GM21515 (cell line): ENCODE measurements around the gene ODAD2.
"Not testable (repeated sequence)": the region's sequence is repeated elsewhere in the genome, so short reads cannot be mapped to it uniquely, and the experiment has no call there.

Experiments
- ATAC-seq: cut with Tn5 transposase; IDR thresholded peaks from one replicate; pipeline ENCODE4 v1.9.1; 2021; ENCODE audit not compliant: unreplicated experiment

The ODAD2 gene, protein sequence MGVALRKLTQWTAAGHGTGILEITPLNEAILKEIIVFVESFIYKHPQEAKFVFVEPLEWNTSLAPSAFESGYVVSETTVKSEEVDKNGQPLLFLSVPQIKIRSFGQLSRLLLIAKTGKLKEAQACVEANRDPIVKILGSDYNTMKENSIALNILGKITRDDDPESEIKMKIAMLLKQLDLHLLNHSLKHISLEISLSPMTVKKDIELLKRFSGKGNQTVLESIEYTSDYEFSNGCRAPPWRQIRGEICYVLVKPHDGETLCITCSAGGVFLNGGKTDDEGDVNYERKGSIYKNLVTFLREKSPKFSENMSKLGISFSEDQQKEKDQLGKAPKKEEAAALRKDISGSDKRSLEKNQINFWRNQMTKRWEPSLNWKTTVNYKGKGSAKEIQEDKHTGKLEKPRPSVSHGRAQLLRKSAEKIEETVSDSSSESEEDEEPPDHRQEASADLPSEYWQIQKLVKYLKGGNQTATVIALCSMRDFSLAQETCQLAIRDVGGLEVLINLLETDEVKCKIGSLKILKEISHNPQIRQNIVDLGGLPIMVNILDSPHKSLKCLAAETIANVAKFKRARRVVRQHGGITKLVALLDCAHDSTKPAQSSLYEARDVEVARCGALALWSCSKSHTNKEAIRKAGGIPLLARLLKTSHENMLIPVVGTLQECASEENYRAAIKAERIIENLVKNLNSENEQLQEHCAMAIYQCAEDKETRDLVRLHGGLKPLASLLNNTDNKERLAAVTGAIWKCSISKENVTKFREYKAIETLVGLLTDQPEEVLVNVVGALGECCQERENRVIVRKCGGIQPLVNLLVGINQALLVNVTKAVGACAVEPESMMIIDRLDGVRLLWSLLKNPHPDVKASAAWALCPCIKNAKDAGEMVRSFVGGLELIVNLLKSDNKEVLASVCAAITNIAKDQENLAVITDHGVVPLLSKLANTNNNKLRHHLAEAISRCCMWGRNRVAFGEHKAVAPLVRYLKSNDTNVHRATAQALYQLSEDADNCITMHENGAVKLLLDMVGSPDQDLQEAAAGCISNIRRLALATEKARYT

GRCh38 chr10:27998954-27999275, at the start of gene ODAD2:
TSS of gene ODAD2 (minus strand) at chr10:27999079. CDS start at chr10:27995142, 3,937 bp downstream.
- no peak for ATAC-seq

DNA sequence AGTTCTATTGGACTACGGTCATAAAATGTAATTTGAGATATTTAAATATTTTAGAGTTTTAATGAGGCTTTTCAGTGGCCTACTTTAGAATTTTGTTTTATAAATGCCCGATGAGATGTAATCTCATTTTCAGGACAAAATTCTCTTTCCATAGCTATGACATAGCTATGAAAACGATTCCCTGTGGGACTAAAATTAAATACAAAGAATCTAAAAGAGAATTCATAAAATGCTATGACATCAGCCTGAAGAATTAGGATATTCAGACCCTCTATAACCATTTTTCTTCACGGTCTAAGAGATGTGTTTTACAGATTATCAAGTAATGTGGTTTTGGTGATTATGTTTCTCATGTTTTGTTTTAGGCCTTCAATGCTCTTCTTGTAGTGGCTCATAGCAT, 48.2 kb upstream of the ODAD2 start:
- ATAC-seq, result no peak

DNA sequence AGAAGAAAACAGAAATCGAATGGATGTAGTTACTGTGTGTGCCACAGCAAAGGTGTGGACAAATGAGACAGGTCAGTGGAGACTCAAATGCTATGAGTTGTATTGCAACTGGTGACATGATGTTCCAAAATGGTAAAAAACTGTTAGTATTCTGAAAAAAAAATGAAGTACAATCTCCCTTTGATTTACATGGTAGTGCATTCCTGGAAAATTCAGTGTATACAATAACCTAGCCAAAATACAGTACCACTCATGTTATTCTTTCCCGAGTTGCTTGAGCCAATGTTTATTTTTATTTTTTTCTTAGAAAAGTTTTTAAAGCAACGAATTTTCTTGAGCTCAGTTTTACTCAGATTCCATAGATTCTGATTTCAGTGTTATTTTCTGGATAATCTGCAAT, 47.7 kb upstream of the ODAD2 start:
- no peak for ATAC-seq

DNA sequence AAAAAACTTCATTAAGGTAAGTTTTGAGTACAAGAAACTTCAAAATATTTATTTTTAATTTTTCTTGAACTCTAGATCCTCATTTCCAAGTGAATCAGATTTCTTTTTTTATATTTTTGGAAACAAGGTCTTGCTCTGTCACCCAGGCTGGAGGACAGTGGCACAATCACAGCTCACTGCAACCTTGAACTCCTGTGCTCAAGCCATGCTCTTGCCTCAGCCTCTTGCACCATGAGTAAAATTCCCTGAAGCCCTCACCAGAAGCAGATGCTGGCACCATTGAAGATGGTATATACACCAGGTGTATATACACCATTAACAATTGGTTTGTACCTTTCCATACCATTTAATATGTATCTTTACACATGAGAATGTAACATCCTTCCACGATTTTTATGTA, 45.1 kb upstream of the ODAD2 start:
- no peak for ATAC-seq

DNA sequence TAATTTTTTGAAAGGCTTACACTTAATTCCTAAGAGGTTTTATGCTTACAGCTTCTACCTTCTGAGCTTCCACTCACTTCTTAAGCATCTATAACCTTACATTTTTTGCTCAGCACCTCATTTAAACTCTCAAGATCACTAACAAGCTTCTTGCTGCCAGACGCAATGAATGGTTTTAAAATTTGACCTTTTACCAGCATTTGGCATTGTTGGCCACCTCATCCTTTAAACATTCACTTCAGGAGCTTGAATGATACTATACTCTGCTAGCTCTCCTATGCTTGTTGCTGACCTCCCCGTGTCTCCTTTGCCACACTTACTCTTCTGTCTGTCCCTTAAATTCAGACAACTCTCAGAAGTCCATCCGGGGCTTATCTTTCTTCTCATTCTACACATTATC, 37.7 kb upstream of the ODAD2 start:
- ATAC-seq, result no peak

DNA sequence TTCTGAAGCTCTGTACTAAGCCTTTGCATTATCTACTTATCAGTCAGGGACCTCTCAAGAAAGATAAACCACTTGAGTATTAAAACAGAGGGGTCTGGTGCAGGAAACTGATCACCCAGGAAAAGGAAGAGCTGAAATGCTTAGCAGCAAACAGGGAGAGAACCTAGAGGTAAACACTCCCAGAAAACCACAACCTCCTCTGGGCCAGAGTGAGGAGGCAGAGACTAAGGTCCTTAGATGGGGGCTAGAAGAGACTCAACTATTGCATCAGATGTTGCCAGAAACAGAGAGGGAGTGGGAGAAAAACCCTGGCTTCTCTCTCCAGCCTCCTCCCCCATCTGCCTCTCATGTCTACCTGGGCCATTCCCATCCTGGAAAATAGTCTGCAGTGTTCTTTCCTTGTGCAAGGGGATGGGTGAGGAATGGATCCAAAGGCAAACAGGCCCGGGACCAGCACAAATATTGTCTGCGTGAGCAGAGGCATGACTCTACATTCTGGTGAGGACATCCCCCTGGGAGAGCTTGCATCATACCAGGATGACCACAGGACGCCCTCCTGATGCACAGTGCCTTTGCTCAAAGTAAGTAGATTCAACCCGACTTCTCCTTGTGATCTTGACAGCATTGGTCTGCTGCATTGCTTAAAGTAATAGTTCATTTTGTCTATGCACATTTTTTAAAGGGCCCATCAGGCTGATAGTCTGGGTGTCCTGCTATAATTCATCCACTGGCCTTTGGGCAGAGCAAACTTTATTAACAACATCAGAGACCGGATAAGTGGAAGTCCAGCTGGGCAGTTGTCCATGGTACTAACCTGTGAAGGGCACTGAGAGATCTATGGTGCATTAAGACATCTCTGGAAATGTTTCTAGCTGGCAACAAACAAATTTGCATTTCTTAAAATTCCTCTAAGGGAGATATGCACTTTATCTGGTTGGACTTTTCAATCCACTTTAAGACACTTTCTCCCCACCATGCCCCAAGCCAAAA, 22.4 kb upstream of the ODAD2 start:
- ATAC-seq, result no peak

DNA sequence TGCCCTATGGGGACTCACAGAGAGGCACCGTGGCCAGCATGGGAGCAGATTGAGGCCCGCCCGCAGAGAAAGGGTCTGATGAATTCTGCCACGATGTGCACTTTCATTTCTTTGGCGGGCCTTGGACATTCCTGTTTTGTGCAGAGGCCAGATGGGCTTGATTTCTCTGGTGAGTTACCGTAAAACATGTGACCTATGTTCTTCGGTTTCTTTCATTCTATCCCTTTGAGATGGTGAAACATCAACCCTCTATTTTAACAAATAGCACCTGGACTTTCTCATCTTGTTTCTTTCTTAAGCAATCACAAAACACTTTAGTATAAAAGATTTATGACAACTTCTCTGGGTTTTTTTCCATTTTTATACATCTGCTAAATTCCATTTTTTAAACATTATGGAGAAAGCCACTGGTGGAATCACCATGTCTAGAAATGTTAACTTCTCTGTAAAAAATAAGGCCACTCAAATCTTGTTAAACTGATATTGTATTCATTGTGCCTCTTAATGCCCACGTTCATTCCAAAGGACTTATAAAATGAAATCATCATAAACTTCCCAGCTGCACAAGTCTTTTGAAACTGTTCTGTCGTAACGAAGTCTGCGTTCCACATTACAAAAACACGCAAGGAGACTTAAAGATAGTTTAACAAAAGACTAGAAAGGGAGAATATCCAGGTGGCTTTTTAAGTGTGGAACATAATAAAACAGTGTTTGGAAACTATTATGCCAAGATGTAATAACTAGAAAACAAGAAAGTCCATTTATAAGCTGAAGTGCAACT, 21.4 kb upstream of the ODAD2 start:
- no peak for ATAC-seq

DNA sequence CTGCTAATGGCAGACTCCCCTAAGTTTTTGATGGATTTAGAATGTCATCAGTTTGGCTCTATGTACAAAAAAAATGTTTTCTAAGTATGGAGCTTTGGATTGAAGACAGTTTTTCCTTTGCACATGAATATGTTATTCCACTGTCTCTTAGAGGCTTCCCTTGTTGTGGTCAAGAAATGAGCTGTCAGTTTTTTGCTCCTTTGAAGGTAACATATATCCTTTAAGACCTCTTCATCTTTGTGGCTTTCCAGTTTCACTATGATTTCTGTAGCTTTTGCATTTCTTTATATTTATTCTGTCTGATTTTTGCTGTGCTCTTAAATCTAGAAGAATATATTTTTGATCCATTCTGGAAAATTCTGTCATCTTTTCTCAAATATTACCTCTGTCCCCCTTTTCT, 15.8 kb upstream of the ODAD2 start:
- ATAC-seq, result no peak

DNA sequence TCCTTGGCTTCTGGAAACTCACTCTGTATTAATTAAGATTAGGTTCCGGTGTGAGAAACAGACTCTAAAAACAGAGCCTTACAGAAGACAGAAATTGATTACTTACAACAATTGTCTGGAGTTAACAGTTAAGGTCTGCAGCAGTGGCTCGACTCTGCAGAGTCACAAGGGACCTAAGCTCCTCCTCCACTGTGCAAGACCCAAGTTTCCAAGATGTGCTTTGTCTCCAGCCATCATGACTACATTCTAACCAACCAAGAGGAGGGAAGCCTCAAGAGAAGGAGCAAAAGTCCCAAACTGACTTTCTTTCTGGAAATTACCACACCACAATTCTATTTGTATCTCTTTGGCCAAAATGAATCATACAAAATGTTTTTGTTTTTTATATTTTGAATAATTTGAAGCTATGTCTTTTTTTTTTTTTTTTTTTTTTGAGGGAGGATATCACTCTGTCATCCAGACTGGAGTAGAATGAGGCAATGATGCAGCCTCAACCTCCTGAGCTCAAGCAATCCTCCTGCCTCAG, 14.2 kb upstream of the ODAD2 start:
- ATAC-seq, result no peak

GRCh38 chr10:28010821-28011220, 11.9 kb upstream of the ODAD2 start:
- no peak for ATAC-seq

DNA sequence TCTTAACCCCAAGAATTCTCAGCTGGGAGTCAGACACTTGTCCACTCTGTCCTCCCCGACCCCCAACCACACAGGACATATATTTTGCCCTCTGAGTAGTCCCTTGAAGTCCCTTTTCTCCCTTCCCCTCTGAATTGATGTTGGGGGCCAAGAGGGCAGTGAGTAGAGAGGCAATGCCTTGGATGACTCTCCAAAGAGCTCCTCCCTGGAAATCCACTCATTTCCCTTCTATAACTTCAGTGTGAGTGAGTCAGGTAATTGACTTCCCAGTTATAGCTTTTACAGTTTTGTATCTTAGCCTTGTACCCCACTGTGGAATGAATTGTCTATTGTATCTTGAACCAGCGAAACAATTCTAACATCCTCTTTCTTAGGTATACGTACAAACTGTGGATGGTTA, 9.2 kb upstream of the ODAD2 start:
- ATAC-seq, result no peak

DNA sequence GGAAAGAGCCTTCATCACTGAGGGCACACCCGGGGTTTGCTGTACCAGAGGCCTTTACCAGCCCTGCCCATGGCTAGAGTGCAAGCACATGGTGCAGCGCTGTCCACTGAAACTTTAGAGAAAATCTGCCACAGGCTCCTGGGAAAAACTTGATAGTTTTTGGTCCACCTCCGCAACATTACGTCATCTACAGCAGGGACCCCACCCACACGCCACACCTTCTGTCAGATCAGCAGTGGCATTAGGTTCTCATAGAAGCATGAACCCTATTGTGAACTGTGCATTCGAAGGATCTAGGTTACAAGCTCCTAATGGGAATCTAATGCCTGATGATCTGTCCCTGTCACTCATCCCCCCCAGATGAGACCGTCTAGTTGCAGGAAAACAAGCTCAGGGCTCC, 2.5 kb upstream of the ODAD2 start:
- no peak for ATAC-seq

GRCh38 chr10:27998178-27998953, 513 bp downstream of the ODAD2 start:
- ATAC-seq, result no peak

GRCh38 chr10:27997865-27998177, 1.1 kb downstream of the ODAD2 start:
- ATAC-seq, result no peak

DNA sequence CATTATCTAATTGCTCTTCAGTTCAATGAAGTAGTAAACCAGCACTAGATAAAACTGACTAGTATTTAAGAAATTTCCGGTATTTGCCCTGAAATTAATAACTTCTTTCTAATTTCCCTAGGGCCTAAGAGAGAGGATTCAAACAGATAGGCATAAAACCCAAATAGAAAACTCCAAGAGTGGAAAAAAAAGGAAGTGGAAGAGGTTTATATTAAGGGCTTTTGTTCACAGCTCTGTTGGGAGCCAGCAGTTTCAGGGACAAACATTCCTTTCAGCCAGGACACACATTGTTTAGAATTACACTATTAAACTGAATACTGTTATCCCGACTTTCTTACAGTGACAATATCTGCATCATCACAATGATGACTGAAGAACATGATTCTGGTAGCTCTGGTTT, 3.6 kb downstream of the ODAD2 start:
- ATAC-seq, result no peak

DNA sequence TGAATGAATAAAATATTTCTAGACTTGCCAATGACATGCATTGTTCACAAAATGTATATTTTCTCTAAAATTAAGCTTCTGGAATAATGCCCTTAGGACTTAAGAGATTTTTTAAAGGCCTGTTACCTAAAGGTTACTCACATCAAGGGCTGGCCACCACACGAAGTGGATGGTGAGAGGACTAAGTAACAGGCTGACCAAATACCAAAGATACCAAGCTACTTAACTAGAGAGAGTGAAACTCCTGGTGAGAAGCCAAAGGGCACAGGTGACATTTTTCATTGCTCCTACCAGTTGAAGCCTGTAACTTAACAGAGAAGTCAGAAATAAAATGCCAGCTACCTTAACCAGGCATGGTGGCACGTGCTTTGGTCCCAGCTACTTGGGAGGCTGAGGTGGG, 9.5 kb downstream of the ODAD2 start:
- not testable (repeated sequence) for ATAC-seq

- no peak for ATAC-seq
Measured at GRCh38 chr10:27986821-27987220, 12.1 kb downstream of the ODAD2 start.

DNA sequence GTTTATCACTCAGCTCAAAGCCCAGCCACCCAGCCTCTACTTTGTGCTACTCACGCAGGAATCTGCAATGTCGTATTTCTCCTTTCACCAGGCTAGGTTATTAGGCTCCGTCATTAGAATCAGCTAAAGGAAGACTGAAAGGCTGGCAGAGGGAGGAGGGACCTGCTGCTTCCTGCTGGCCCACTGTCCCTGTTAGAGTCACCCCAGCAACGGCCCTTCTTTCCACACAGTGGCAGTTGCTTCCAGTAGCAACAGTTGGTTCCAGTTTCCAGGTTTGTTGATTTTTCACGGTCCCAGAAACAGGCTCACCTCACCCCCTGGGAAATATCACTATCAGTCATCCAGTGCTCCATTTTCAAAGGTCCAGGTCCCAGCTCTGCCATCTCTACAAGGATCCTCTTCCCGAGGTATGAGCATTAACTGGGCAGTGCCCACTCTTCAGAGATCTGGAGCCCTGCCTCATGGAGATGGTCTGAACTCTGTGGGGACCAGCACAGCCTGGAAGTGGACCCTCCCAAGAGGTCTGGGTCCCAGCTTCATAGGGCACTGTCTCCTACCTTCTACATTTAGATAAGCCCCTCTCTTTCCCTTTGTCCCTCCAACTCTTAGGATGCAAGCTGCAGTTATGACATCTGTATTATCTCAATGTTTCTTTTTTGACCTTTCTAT, 15.9 kb downstream of the ODAD2 start:
- no peak for ATAC-seq

GRCh38 chr10:27981744-27982143, 17.1 kb downstream of the ODAD2 start:
- ATAC-seq, result no peak
